Stomach (tissue), 9 donors: ENCODE results near the gene CACNA1H. TPM values are rescaled to one million over a fixed set of nuclear protein-coding genes. Genes with fewer than 3 reads are reported as not detected.

Experiments used
- DNase-seq, 2 donors: peaks; one replicate each; pipeline versions ENCODE4 v3.0.0 to v3.0.0-alpha.2; 2013 to 2019
- H3K27ac ChIP-seq, 5 donors: fragments of 200-600 bp in 4 of 5; sonication (generic) in 4 of 5; one replicate each; pipeline ENCODE4 v1.5.1; 2013 to 2019; ENCODE audit warnings: mild to moderate bottlenecking in 1 of 5, moderate library complexity in 1 of 5
- H3K27me3 ChIP-seq, 3 donors: fragments of 200-600 bp; sonication (generic); one replicate each; pipeline ENCODE4 v1.5.1; 2017 to 2019; ENCODE audit warnings: mixed run types in 1 of 3
- H3K36me3 ChIP-seq, 4 donors: fragments of 200-600 bp; sonication (generic); 1 replicate in 3 of 4; 2 replicates in 1 of 4; pipeline ENCODE4 v1.5.1; 2016 to 2019
- H3K4me1 ChIP-seq, 4 donors: fragments of 200-600 bp; sonication (generic); one replicate each; pipeline ENCODE4 v1.5.1; 2016 to 2019
- H3K4me3 ChIP-seq, 4 donors: fragments of 200-600 bp; sonication (generic) in 3 of 4; one replicate each; pipeline ENCODE4 v1.5.1; 2016 to 2019; ENCODE audit warnings: mild to moderate bottlenecking in 1 of 4
- H3K9me3 ChIP-seq, 4 donors: fragments of 200-600 bp; sonication (generic); one replicate each; pipeline ENCODE4 v1.5.1; 2016 to 2019
- EP300 ChIP-seq: sonication (generic); formaldehyde crosslinking; IDR thresholded peaks from one replicate; pipeline ENCODE4 v1.6.1; 2017; ENCODE audit warnings: antibody characterized with exemption
- POLR2A ChIP-seq, 4 donors: fragments of 450-650 bp; IDR thresholded peaks; one replicate each; pipeline ENCODE4 v1.6.1; 2016; ENCODE audit warnings: antibody characterized with exemption in 4 of 4, control low read depth in 2 of 4, mild to moderate bottlenecking in 1 of 4, moderate library complexity in 1 of 4
- POLR2AphosphoS5 ChIP-seq, 3 donors: sonication (generic); formaldehyde crosslinking; IDR thresholded peaks; one replicate each; pipeline ENCODE4 v1.6.1; 2016; ENCODE audit warnings: antibody characterized with exemption in 3 of 3
- WGBS, 5 donors: extraction: QIAGEN DNeasy Blood & Tissue Kit in 3 of 5; methylation state at CpG; one replicate each; pipeline versions ENCODE4 v1.1.5 to v1.1.7; 2013 to 2018; 5-methylcytosine and 5-hydroxymethylcytosine counted together
- intact Hi-C: fragments of 100-400 bp; cut with DNase I; formaldehyde crosslinking; loops from one replicate; pipeline ENCODE4 v1.15.1; 2023; ENCODE audit warnings: low total_unique reads
- polyA plus RNA-seq, 3 donors: library from polyadenylated mRNA; stranded (reverse); fragments of 200-250 nt; gene quantifications; one replicate each; pipeline ENCODE4 v1.2.3, GENCODE V29; 2013
- total RNA-seq, 5 donors: library from RNA; depleted of rRNA; stranded (reverse); fragments of >200 nt; gene quantifications; one replicate each; pipeline versions ENCODE4 v1.1.0 to v1.2.3, GENCODE V29; 2014 to 2016
- TF ChIP-seq, protein P1 (sequence below), 7 experiments: fragments of 450-650 bp in 4 of 7; fragments of 200-600 bp in 3 of 7; sonication (generic) in 3 of 7; IDR thresholded peaks; one replicate each; pipeline ENCODE4 v1.5.1; 2016 to 2019; ENCODE audit warnings: antibody characterized with exemption in 7 of 7, control low read depth in 2 of 7, mild to moderate bottlenecking in 1 of 7
- donor health status: healthy with polysubstance abuse.
- donor health status: Bipolar disorder and iron deficiency.
- donor health status: healthy.

Gene CACNA1H
- total and polyA plus RNA-seq, 8 donors: 1.5 to 49.6 (median 19.6) TPM

DNA sequence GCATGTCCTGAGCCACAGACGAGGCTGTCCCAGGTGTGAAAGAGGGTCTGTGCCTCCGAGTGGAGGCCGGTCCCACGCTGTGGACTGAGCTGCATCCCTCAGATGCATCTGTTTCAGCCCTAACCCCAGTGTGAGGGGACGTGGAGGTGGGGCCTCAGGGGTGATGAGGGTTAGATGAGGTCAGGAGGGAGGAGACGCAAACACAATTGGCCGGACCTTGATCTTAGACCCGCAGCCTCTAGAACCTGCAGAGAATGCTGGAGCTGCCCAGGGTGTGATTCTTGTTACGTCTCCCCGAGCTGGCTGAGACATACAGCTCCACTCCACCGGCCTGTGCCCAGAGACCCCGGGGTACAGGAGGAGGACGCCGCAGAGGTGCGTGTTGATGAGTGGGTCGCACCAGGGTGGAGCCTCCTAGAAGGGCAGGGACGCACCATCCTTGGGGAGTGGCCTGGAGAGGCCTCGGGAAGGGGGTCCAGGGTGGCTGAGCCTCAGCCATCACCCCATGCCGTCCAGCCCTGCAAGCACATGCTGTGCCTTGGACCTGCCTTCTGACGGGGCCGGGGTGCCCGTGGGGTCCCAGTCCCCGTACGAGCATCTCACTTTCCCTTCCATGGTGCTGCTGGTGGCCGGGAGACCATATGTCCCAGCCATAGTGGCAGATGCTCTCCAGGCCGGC lies 40.3 kb upstream of the CACNA1H start:
- Histone ChIP-seq H3K27me3 (peaks cover 0 to 92% (median 37%) of the 10 kb centered on the region in 3 donors), H3K36me3 (no peaks in the 10 kb centered on the region), H3K27ac (no peak overlapping the region), H3K4me3 (no peak overlapping the region), H3K9me3 (no peaks in the 10 kb centered on the region), H3K4me1 (peaks cover 0 to 9% (median 9%) of the 10 kb centered on the region in 4 donors)
- TF ChIP-seq EP300 (no peak), POLR2AphosphoS5 (IDR thresholded peaks at IDR 0.05) (no peak)
- no peak for DNase-seq
- WGBS, 5 donors: 60 to 70% (median 64%) methylated on average over 15 to 26 of the region's 26 CpGs
- intact Hi-C loops: no loop called here

DNA sequence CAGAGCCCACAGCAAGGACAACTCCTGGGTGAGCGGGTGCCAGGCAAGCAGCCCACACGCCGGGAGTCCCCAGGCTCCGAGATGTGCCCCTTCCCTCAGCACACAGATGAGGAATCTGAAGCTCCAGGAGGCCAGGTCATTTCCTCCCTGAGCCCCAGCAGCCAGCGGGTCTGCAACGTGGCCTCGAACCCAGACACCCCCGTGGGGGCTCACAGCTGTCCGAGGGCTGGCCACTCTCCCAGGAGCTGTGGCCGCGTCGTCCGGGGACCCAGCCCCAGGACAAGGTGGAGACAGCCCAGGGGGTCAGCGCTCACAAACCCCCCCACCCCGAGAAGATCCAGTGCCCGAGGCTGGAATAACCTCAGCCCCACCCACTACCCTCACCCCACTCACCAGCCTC lies 39.4 kb upstream of the CACNA1H start:
- H3K27me3 ChIP-seq: peaks cover 0 to 92% (median 29%) of the 10 kb centered on the region in 3 donors
- TF ChIP-seq POLR2AphosphoS5 (IDR thresholded peaks at IDR 0.05): no peak
- no peak for TF ChIP-seq POLR2A (IDR thresholded peaks at IDR 0.05)
- H3K4me1 ChIP-seq: peaks cover 0 to 9% (median 8%) of the 10 kb centered on the region in 4 donors
- no peaks in the 10 kb centered on the region for H3K9me3 ChIP-seq
- WGBS, 5 donors: 63 to 74% (median 69%) methylated on average over 10 to 16 of the region's 16 CpGs
- H3K36me3 ChIP-seq: no peaks in the 10 kb centered on the region
- H3K27ac ChIP-seq: no peak overlapping the region
- H3K4me3 ChIP-seq: no peak overlapping the region
- intact Hi-C loops: no loop called here
- DNase-seq: no peak

DNA sequence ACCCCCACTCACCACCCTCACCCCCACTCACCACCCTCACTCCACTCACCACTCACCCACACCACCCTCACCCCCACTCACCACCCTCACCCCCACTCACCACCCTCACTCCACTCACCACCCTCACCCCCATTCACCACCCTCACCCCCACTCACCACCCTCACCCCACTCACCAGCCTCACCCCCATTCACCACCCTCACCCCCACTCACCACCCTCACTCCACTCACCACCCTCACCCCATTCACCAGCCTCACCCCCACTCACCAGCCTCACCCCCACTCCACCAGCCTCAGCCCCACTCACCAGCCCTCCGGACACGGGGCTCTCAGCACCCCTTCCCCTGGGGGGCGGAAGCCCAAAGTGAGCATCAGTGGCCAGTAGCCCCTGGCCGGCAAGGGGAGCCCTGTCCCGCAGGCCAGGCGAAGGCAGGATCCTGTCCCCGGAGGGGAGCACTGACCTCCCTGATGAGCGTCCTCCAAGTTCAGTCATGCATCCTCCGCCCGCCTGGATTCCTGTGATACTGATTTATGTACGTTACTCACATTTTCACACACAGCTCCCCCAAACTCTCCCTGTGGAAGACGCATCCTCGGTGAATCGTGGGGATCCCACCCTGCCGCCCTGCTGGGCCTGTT lies 38.9 kb upstream of the CACNA1H start:
- intact Hi-C loops: no loop called here
- no peaks in the 10 kb centered on the region for H3K9me3 ChIP-seq
- TF ChIP-seq POLR2AphosphoS5 (IDR thresholded peaks at IDR 0.05) (no peak), EP300 (no peak), POLR2A (IDR thresholded peaks at IDR 0.05) (no peak)
- TF ChIP-seq, protein P1, sequence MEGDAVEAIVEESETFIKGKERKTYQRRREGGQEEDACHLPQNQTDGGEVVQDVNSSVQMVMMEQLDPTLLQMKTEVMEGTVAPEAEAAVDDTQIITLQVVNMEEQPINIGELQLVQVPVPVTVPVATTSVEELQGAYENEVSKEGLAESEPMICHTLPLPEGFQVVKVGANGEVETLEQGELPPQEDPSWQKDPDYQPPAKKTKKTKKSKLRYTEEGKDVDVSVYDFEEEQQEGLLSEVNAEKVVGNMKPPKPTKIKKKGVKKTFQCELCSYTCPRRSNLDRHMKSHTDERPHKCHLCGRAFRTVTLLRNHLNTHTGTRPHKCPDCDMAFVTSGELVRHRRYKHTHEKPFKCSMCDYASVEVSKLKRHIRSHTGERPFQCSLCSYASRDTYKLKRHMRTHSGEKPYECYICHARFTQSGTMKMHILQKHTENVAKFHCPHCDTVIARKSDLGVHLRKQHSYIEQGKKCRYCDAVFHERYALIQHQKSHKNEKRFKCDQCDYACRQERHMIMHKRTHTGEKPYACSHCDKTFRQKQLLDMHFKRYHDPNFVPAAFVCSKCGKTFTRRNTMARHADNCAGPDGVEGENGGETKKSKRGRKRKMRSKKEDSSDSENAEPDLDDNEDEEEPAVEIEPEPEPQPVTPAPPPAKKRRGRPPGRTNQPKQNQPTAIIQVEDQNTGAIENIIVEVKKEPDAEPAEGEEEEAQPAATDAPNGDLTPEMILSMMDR (IDR thresholded peaks at IDR 0.05): no peak
- no peak for DNase-seq
- no peak overlapping the region for H3K27ac ChIP-seq
- WGBS, 5 donors: 78 to 86% (median 78%) methylated on average over 13 to 15 of the region's 15 CpGs
- peaks cover 0 to 92% (median 25%) of the 10 kb centered on the region in 3 donors for H3K27me3 ChIP-seq
- no peaks in the 10 kb centered on the region for H3K36me3 ChIP-seq
- no peak overlapping the region for H3K4me3 ChIP-seq
- H3K4me1 ChIP-seq: peaks cover 0 to 3% (median 3%) of the 10 kb centered on the region in 4 donors

DNA sequence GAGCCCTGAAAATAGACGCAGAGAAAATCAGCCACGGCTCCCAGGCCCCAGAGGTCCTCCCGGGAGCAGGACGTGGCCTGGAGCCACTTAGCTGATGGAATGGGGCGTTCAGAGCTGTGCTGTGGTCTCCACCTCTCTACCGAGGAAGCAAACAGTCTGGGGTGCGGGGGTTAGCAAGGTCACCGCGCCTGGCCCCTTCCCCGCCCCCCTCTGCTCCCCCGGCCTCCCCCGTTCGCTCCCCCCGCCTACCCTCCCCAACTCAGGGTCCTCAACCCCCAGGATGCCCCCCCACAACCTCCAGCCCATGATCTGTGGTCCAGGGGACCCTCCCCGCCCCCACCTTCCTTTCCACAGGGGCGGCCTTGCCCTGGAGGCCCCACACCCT lies 36.2 kb upstream of the CACNA1H start:
- intact Hi-C loops: no loop called here
- TF ChIP-seq POLR2A (IDR thresholded peaks at IDR 0.05) (no peak), POLR2AphosphoS5 (IDR thresholded peaks at IDR 0.05) (no peak), EP300 (no peak)
- TF ChIP-seq, protein P1 (IDR thresholded peaks at IDR 0.05): no peak
- Histone ChIP-seq H3K27me3 (peaks cover 0 to 92% (median 26%) of the 10 kb centered on the region in 3 donors), H3K9me3 (no peaks in the 10 kb centered on the region), H3K4me3 (no peak overlapping the region), H3K4me1 (no peaks in the 10 kb centered on the region), H3K36me3 (no peaks in the 10 kb centered on the region), H3K27ac (no peak overlapping the region)
- WGBS, 5 donors: 50 to 66% (median 57%) methylated on average over 5 to 16 of the region's 16 CpGs
- no peak for DNase-seq

DNA sequence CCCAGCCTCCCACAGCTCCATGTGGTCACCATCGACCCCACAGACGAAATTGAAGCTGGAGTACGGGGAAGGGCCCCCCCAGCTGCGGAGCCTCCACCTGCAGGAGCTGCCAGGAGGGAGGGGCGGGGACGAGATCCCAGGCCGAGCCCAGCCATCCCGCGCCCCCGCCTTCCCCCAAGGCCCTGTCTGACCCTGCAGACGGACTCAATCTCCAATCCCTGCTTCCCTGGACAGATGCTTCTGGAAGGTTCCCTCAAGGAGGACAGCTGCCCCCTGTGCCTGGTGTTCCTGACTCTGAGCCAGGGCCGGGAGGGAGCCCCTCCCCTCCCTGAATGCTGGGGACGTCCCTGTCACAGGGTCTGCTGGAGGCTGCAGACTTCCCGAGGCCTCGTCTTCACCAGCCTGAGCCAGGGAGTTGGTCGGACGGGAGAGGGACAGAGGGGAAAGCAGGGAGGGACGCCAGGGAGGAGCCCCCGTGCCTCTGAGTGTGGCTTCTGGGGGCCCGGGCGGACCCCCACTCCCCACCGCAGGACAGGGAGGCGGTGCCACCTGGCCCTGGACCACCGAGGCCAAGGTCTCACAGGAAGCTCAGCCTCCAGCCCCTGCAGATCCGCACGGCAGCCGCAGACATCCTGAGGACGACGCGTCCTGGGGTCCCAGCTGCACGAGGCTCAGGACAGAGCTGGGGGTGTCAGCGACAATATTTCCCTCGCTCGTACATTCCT lies 35.6 kb upstream of the CACNA1H start:
- no peak for DNase-seq
- intact Hi-C loops: no loop called here
- H3K27me3 ChIP-seq: peaks cover 0 to 87% (median 24%) of the 10 kb centered on the region in 3 donors
- TF ChIP-seq, protein P1 (IDR thresholded peaks at IDR 0.05): no peak
- TF ChIP-seq POLR2AphosphoS5 (IDR thresholded peaks at IDR 0.05) (no peak), EP300 (no peak), POLR2A (IDR thresholded peaks at IDR 0.05) (no peak)
- H3K4me3 ChIP-seq: no peak overlapping the region
- H3K9me3 ChIP-seq: no peaks in the 10 kb centered on the region
- WGBS, 5 donors: 59 to 63% (median 60%) methylated on average over 10 to 34 of the region's 34 CpGs
- H3K27ac ChIP-seq: no peak overlapping the region
- no peaks in the 10 kb centered on the region for H3K36me3 ChIP-seq
- H3K4me1 ChIP-seq: no peaks in the 10 kb centered on the region
